MCF 10A (cell line): ENCODE data around the gene CT47A1. TPM values are rescaled to one million over a fixed set of nuclear protein-coding genes. Genes with fewer than 3 reads are reported as not detected.

Source experiments
- total RNA-seq: library from RNA; stranded (reverse); gene quantifications from 2 replicates; pipeline ENCODE4 v1.2.3, GENCODE V29; 2022

CT47A1 gene
- total RNA-seq, 1 experiment from 2014 or later: not detected

Other genes with a start within 250 kb of the CT47A1 start
- gene CT47B1, start 109.9 kb downstream of the CT47A1 start, total RNA-seq: not detected in 2 replicates
- gene CT47A11, start 48.6 kb downstream of the CT47A1 start, total RNA-seq: not detected in 2 replicates
- not detected in 2 replicates for gene CT47A10, start 43.7 kb downstream of the CT47A1 start, total RNA-seq
- gene CT47A9, start 38.9 kb downstream of the CT47A1 start, total RNA-seq: not detected in 2 replicates
- gene CT47A8, start 34.0 kb downstream of the CT47A1 start, total RNA-seq: not detected in 2 replicates
- not detected in 2 replicates for gene CT47A7, start 29.2 kb downstream of the CT47A1 start, total RNA-seq
- gene CT47A6, start 24.3 kb downstream of the CT47A1 start, total RNA-seq: not detected in 2 replicates
- not detected in 2 replicates for gene CT47A5, start 19.4 kb downstream of the CT47A1 start, total RNA-seq
- not detected in 2 replicates for gene CT47A4, start 14.6 kb downstream of the CT47A1 start, total RNA-seq
- gene CT47A3, start 9.7 kb downstream of the CT47A1 start, total RNA-seq: not detected in 2 replicates
- gene CT47A2, start 4.8 kb downstream of the CT47A1 start, total RNA-seq: not detected in 2 replicates
- 0.32 and 0.63 TPM in 2 replicates for gene GLUD2, start 61.9 kb upstream of the CT47A1 start, total RNA-seq